H1 (cell line): Measurements from ENCODE around the gene PID1. TPM values are rescaled to one million over a fixed set of nuclear protein-coding genes. Genes with fewer than 3 reads are reported as not detected.

Source experiments
- CTCF ChIA-PET: fragments of 300-600 bp; sonication (Branson Sonifier 250); formaldehyde crosslinking; loops from one replicate; lab custom pipeline; 2021; ENCODE audit not compliant: partially characterized antibody; lab: Charles Lee
- POLR2A ChIA-PET: fragments of 300-600 bp; sonication (Branson Sonifier 250); formaldehyde crosslinking; loops from one replicate; lab custom pipeline; 2021; ENCODE audit warnings: inconsistent platforms; ENCODE audit not compliant: partially characterized antibody; lab: Charles Lee
- DNase-seq, 2 experiments: peaks; one replicate each; pipeline versions ENCODE4 v3.0.0 to v3.0.0-alpha.2; 2010 to 2022; ENCODE audit warnings: low spot score in 2 of 2, low read depth in 1 of 2, mixed read lengths in 1 of 2
- FAIRE-seq: peaks from 2 replicates; lab custom pipeline; 2011; peaks lifted over from hg19 to GRCh38; lab: Jason Lieb, UNC
- H2AFZ ChIP-seq: 2 replicates; pipeline ENCODE4 v1.8.1; 2012; ENCODE audit warnings: low read length, inconsistent platforms
- H2AK5ac ChIP-seq: 2 replicates; pipeline ENCODE4 v1.6.1; 2013; ENCODE audit warnings: low read depth, low read length
- H2BK120ac ChIP-seq: replicated peaks from 2 replicates; pipeline ENCODE3; 2013; ENCODE audit warnings: low read depth, low read length, inconsistent platforms
- H2BK12ac ChIP-seq: 2 replicates; pipeline ENCODE4 v1.6.1; 2013; ENCODE audit warnings: low read depth, low read length
- H2BK15ac ChIP-seq: 2 replicates; pipeline ENCODE4 v1.6.1; 2013; ENCODE audit warnings: low read length
- H2BK20ac ChIP-seq: 2 replicates; pipeline ENCODE4 v1.6.1; 2013; ENCODE audit warnings: low read length
- H2BK5ac ChIP-seq: 2 replicates; pipeline ENCODE4 v1.6.1; 2013; ENCODE audit warnings: low read depth, low read length
- H3K14ac ChIP-seq: 2 replicates; pipeline ENCODE4 v1.6.1; 2013; ENCODE audit warnings: inconsistent platforms; ENCODE audit not compliant: insufficient read length
- H3K18ac ChIP-seq: 2 replicates; pipeline ENCODE4 v1.6.1; 2013; ENCODE audit warnings: low read length; ENCODE audit errors: extremely low read depth
- H3K23ac ChIP-seq: 2 replicates; pipeline ENCODE4 v1.6.1; 2013; ENCODE audit warnings: inconsistent platforms; ENCODE audit not compliant: insufficient read length
- H3K23me2 ChIP-seq: 2 replicates; pipeline ENCODE4 v1.6.1; 2013; ENCODE audit warnings: low read depth, low read length
- H3K27ac ChIP-seq: 2 replicates; pipeline ENCODE4 v1.6.1; 2011; ENCODE audit warnings: low read depth, low read length, inconsistent platforms
- H3K27me3 ChIP-seq, 4 experiments: replicated peaks in 1 of 4; 1 replicate in 1 of 4; 2 replicates in 3 of 4; pipeline versions ENCODE4 v1.6.1 to v1.8.1; 2011 to 2013; ENCODE audit warnings: low read length in 3 of 4, mild to moderate bottlenecking in 3 of 4, inconsistent platforms in 2 of 4, mixed read lengths in 2 of 4, moderate library complexity in 1 of 4; ENCODE audit not compliant: control insufficient read depth in 3 of 4, insufficient read depth in 3 of 4; ENCODE audit errors: extremely low read depth in 1 of 4
- H3K36me3 ChIP-seq, 4 experiments: 2 replicates each; pipeline versions ENCODE4 v1.6.1 to v1.8.1; 2011 to 2013; ENCODE audit warnings: mild to moderate bottlenecking in 4 of 4, low read length in 3 of 4, moderate library complexity in 2 of 4, control low read depth in 1 of 4, inconsistent platforms in 1 of 4; ENCODE audit not compliant: insufficient read depth in 4 of 4, control insufficient read depth in 2 of 4
- H3K4ac ChIP-seq: replicated peaks from 2 replicates; pipeline ENCODE3; 2013; ENCODE audit warnings: low read length, low read depth, mixed read lengths, inconsistent platforms; ENCODE audit not compliant: insufficient read length
- H3K4me1 ChIP-seq, 4 experiments: replicated peaks in 1 of 4; 1 replicate in 1 of 4; 2 replicates in 3 of 4; pipeline versions ENCODE4 v1.6.1 to v1.8.1; 2011 to 2013; ENCODE audit warnings: low read length in 3 of 4, inconsistent platforms in 2 of 4, mixed read lengths in 1 of 4; ENCODE audit not compliant: insufficient read depth in 4 of 4, control insufficient read depth in 3 of 4
- H3K4me2 ChIP-seq, 2 experiments: 2 replicates each; pipeline versions ENCODE4 v1.6.1 to v1.8.1; 2011 to 2013; ENCODE audit warnings: low read depth in 2 of 2, low read length in 2 of 2, control low read depth in 1 of 2, inconsistent platforms in 1 of 2, mild to moderate bottlenecking in 1 of 2; ENCODE audit not compliant: insufficient read depth in 1 of 2
- H3K4me3 ChIP-seq, 4 experiments: fragments of 200-600, 300-600 bp in 1 of 4; sonication (generic), shearing (Covaris generic), sonication (Bioruptor Twin) in 1 of 4; 2 replicates each; pipeline versions ENCODE4 v1.5.1 to v1.8.1; 2011 to 2016; ENCODE audit warnings: low read length in 4 of 4, low read depth in 3 of 4, control low read depth in 2 of 4, inconsistent platforms in 2 of 4, mild to moderate bottlenecking in 2 of 4, mixed read lengths in 1 of 4, moderate library complexity in 1 of 4; ENCODE audit not compliant: insufficient read depth in 2 of 4; ENCODE audit errors: extremely low read depth in 1 of 4
- H3K56ac ChIP-seq: replicated peaks from 2 replicates; pipeline ENCODE3; 2013; ENCODE audit warnings: low read depth, mild to moderate bottlenecking, mixed read lengths, low read length, inconsistent platforms; ENCODE audit not compliant: insufficient read length
- H3K79me1 ChIP-seq: 2 replicates; pipeline ENCODE4 v1.6.1; 2013; ENCODE audit warnings: low read depth, low read length, control low read depth
- H3K79me2 ChIP-seq, 2 experiments: 2 replicates each; pipeline versions ENCODE4 v1.6.1 to v1.8.1; 2012 to 2013; ENCODE audit warnings: low read length in 2 of 2, mild to moderate bottlenecking in 2 of 2, inconsistent platforms in 1 of 2; ENCODE audit not compliant: insufficient read depth in 2 of 2, control insufficient read depth in 1 of 2
- H3K9ac ChIP-seq, 4 experiments: replicated peaks in 1 of 4; 1 replicate in 1 of 4; 2 replicates in 3 of 4; pipeline versions ENCODE4 v1.6.1 to v1.8.1; 2011 to 2013; ENCODE audit warnings: low read depth in 3 of 4, low read length in 3 of 4, control low read depth in 2 of 4, mild to moderate bottlenecking in 2 of 4, moderate library complexity in 2 of 4, inconsistent platforms in 1 of 4; ENCODE audit errors: extremely low read depth in 1 of 4
- H3K9me3 ChIP-seq, 2 experiments: 2 replicates each; pipeline versions ENCODE4 v1.6.1 to v1.8.1; 2012 to 2013; ENCODE audit warnings: mild to moderate bottlenecking in 2 of 2, moderate library complexity in 2 of 2, control low read depth in 1 of 2, inconsistent platforms in 1 of 2, low read depth in 1 of 2, low read length in 1 of 2, mixed read lengths in 1 of 2; ENCODE audit not compliant: insufficient read depth in 2 of 2
- H4K20me1 ChIP-seq, 2 experiments: replicated peaks in 1 of 2; 2 replicates each; pipeline versions ENCODE3 to v1.8.1; 2011 to 2013; ENCODE audit warnings: inconsistent platforms in 2 of 2, low read length in 2 of 2, mild to moderate bottlenecking in 1 of 2; ENCODE audit not compliant: insufficient read depth in 2 of 2, control insufficient read depth in 1 of 2
- H4K5ac ChIP-seq: 2 replicates; pipeline ENCODE4 v1.6.1; 2013; ENCODE audit warnings: low read length, low read depth, mixed read lengths, inconsistent platforms; ENCODE audit not compliant: insufficient read length
- H4K8ac ChIP-seq: 2 replicates; pipeline ENCODE4 v1.8.0; 2013; ENCODE audit warnings: mild to moderate bottlenecking, moderate library complexity, low read length, inconsistent platforms; ENCODE audit not compliant: insufficient read depth; ENCODE audit errors: extremely low read depth
- H4K91ac ChIP-seq: replicated peaks from 2 replicates; pipeline ENCODE3; 2013; ENCODE audit warnings: low read length, mixed read lengths, inconsistent platforms; ENCODE audit not compliant: insufficient read length
- SP1 ChIP-seq: IDR thresholded peaks from 2 replicates; pipeline ENCODE4 v1.6.1; 2011; ENCODE audit warnings: low read depth, low read length
- SP4 ChIP-seq: IDR thresholded peaks from 2 replicates; pipeline ENCODE4 v1.6.1; 2012; ENCODE audit warnings: low read length, inconsistent platforms
- YY1 ChIP-seq: IDR thresholded peaks from 2 replicates; pipeline ENCODE4 v1.6.1; 2011; ENCODE audit warnings: low read depth, mild to moderate bottlenecking, low read length
- WGBS, 2 experiments: shearing (Covaris generic) in 1 of 2; methylation state at CpG; one replicate each; pipeline versions ENCODE4 v1.1.6 to v1.1.7; 2013 to 2015; ENCODE audit warnings: low lambda C conversion rate in 2 of 2, mixed read lengths in 2 of 2, inconsistent platforms in 1 of 2, low coverage in 1 of 2, missing lambda C conversion rate in 1 of 2; ENCODE audit not compliant: insufficient replicate concordance in 2 of 2, insufficient coverage in 1 of 2, insufficient read length in 1 of 2; ENCODE audit errors: extremely low coverage in 1 of 2, missing lambda C conversion rate in 1 of 2; 5-methylcytosine and 5-hydroxymethylcytosine counted together
- polyA plus RNA-seq, 7 experiments: library from polyadenylated mRNA; depleted of rRNA in 3 of 7; stranded (reverse) in 5 of 7; unstranded in 2 of 7; fragments of >200 nt in 5 of 7; fragments of 200-250 nt in 2 of 7; gene quantifications; 1 replicate in 5 of 7; 2 replicates in 1 of 7; 4 replicates in 1 of 7; pipeline versions ENCODE4 v1.2.1 to v1.2.3, GENCODE V29; 2011 to 2013; ENCODE audit warnings: missing spikeins in 2 of 7, mixed read lengths in 2 of 7
- total RNA-seq: library from RNA; stranded (reverse); fragmentation: NEBNext Ultra II Directional; extraction: Animal tissue kit (Norgen Biotek cat#: 25700); gene quantifications from 2 replicates; pipeline ENCODE4 v1.2.1, GENCODE V29; 2021

The PID1 gene
- total and polyA plus RNA-seq, 2 of the 8 experiments (the other 6 are each of a cell fraction or from before 2014, with no cell fraction given), result 1.5 to 3.3 TPM

- Histone ChIP-seq H4K20me1 (no peaks in the 10 kb centered on the region), H2BK20ac (no peak overlapping the region), H3K4me3 (no peak overlapping the region), H4K5ac (no peak overlapping the region), H2BK120ac (no peak overlapping the region), H3K18ac (no peak overlapping the region), H2BK5ac (no peak overlapping the region), H3K4me2 (no peak overlapping the region), H3K9me3 (no peaks in the 10 kb centered on the region), H3K4me1 (no peaks in the 10 kb centered on the region), H3K79me1 (no peaks in the 10 kb centered on the region), H3K56ac (no peak overlapping the region), H4K91ac (no peak overlapping the region), H3K9ac (no peak overlapping the region), H3K23me2 (no peaks in the 10 kb centered on the region), H2BK15ac (no peak overlapping the region), H3K79me2 (no peaks in the 10 kb centered on the region), H3K14ac (no peak overlapping the region), H2AFZ (no peak overlapping the region), H2AK5ac (no peak overlapping the region), H3K27ac (no peak overlapping the region), H3K23ac (no peak overlapping the region), H3K27me3 (no peaks in the 10 kb centered on the region), H3K4ac (no peak overlapping the region), H4K8ac (no peak overlapping the region), H2BK12ac (no peak overlapping the region), H3K36me3 (no peaks in the 10 kb centered on the region)
- ChIA-PET CTCF (interaction anchor here (0.6 to 1.6 kb wide), 5 partner anchors 11 to 179 kb away, joined by 3 read pairs; no protein-coding TSS in a partner anchor), POLR2A (no interaction called here)
- WGBS, 2 experiments, result 95% methylated on average over 10 of the region's 10 CpGs; no CpG with 5 or more reads in 1 of the 2 experiments
- FAIRE-seq, result no peak
- DNase-seq, result no peak
- TF ChIP-seq SP4 (no peak), YY1 (no peak), SP1 (no peak)
Measured at GRCh38 chr2:229152674-229153073, 118.4 kb downstream of the PID1 start.
